Activated naive CD4-positive, alpha-beta T cell treated with anti-CD3 and anti-CD28 coated beads for 36 hours (primary cell): ENCODE data around the gene RBM17. TPM values are rescaled to one million over a fixed set of nuclear protein-coding genes. Genes with fewer than 3 reads are reported as not detected.

ENCODE experiments used
- CTCF ChIA-PET: fragments of 350-600 bp; sonication (Branson Sonifier 250); formaldehyde crosslinking; loops from one replicate; lab custom pipeline; 2021; ENCODE audit warnings: antibody characterized with exemption; lab: Charles Lee
- DNase-seq: peaks from one replicate; pipeline ENCODE4 v3.0.0-alpha.2; 2020
- H3K27ac Mint-ChIP-seq: one replicate; pipeline ENCODE4 v1.8.0; 2021; ENCODE audit warnings: mild to moderate bottlenecking, mixed read lengths
- H3K27me3 Mint-ChIP-seq: one replicate; pipeline ENCODE4 v1.8.0; 2021; ENCODE audit warnings: low read depth, mixed read lengths
- H3K36me3 Mint-ChIP-seq: one replicate; pipeline ENCODE4 v1.8.0; 2021; ENCODE audit warnings: low read depth, mixed read lengths
- H3K4me1 Mint-ChIP-seq: one replicate; pipeline ENCODE4 v1.8.0; 2021; ENCODE audit warnings: low read depth, mixed read lengths
- H3K4me3 Mint-ChIP-seq: one replicate; pipeline ENCODE4 v1.8.0; 2021; ENCODE audit warnings: mild to moderate bottlenecking, moderate library complexity, mixed read lengths
- H3K9me3 Mint-ChIP-seq: one replicate; pipeline ENCODE4 v1.8.0; 2021; ENCODE audit warnings: mixed read lengths
- intact Hi-C: fragments of 100-400 bp; cut with micrococcal nuclease; formaldehyde crosslinking; loops from one replicate; pipeline ENCODE4 v1.15.1; 2023
- total RNA-seq, 2 experiments: library from RNA; stranded (reverse); gene quantifications; one replicate each; pipeline ENCODE4 v1.2.3, GENCODE V29; 2021

The RBM17 gene
- total RNA-seq, 2 experiments from 2014 or later: 157 to 162 TPM

DNA sequence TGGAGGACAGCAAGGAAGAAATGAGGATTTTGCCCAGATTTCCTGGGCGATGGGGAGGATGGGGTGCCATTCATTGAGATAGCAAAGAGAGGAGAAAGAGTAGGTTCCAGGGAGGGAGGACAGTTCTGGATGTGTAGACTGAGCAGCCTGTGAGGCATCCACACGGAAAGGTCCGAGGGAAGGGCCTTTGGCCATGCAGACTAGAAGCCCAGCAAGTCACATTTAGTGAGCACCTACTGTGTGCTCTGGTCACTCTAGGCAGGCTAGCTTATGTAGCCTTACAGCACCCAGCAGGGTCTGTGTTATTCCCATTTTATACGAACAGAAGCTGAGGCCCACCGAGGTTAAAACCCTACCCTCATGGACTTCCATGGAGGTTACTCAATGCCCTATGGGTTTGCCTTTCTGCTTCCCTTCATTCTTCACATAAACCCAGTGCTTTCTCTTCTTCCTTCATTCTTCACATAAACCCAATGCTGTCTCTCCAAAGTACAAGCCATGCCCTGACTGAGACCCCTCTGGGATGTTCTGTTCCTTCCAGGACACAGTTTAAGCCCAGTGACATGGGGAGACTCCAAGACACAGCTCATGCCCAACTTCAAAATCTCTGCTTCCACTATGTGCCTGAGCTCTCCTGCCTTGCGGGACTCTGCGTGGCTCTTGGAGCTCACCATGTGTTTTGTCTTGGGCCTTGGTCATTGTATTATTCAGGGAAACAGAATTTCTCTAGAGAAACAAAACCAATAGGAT lies 40.4 kb upstream of the RBM17 start:
- H3K4me1 Mint-ChIP-seq: peaks cover 90% of the 10 kb centered on the region
- intact Hi-C loops: no loop called here
- no peaks in the 10 kb centered on the region for H3K9me3 Mint-ChIP-seq
- CTCF ChIA-PET: interaction anchor here (0.5 to 5.5 kb wide), 6 partner anchors 10 to 353 kb away, joined by 3 to 77 read pairs (median 3); no protein-coding TSS in a partner anchor
- H3K4me3 Mint-ChIP-seq: peak overlapping the region; percentile 41
- H3K27me3 Mint-ChIP-seq: no peaks in the 10 kb centered on the region
- peaks cover 86% of the 10 kb centered on the region for H3K36me3 Mint-ChIP-seq
- peak; percentile 3 for DNase-seq
- H3K27ac Mint-ChIP-seq: peak overlapping the region; percentile 98

DNA sequence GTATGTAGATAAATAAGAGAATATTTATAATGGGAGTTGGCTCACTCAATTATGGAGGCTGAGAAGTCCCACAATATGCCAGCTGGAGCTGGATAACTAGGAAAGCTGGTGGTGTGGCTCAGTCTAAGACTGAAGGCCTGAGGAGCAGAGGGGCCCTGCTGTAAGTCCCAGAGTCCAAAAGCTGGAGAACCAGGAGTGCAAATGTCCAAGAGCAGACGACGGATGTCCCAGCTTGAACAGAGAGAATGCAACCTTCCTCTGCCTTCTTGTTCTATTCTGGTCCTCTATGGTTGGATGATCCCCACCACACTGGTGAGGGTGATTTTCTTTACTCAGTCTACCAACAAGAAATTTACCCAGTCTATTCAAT lies 39.8 kb upstream of the RBM17 start:
- no peaks in the 10 kb centered on the region for H3K27me3 Mint-ChIP-seq
- CTCF ChIA-PET: interaction anchor here (0.5 to 5.5 kb wide), 8 partner anchors 9 to 352 kb away, joined by 3 to 77 read pairs (median 3); no protein-coding TSS in a partner anchor
- peak overlapping the region; percentile 80 for H3K4me3 Mint-ChIP-seq
- intact Hi-C loops: no loop called here
- H3K36me3 Mint-ChIP-seq: peaks cover 86% of the 10 kb centered on the region
- H3K9me3 Mint-ChIP-seq: no peaks in the 10 kb centered on the region
- H3K4me1 Mint-ChIP-seq: peaks cover 90% of the 10 kb centered on the region
- H3K27ac Mint-ChIP-seq: peak overlapping the region; percentile 98
- DNase-seq: peak; percentile 3

DNA sequence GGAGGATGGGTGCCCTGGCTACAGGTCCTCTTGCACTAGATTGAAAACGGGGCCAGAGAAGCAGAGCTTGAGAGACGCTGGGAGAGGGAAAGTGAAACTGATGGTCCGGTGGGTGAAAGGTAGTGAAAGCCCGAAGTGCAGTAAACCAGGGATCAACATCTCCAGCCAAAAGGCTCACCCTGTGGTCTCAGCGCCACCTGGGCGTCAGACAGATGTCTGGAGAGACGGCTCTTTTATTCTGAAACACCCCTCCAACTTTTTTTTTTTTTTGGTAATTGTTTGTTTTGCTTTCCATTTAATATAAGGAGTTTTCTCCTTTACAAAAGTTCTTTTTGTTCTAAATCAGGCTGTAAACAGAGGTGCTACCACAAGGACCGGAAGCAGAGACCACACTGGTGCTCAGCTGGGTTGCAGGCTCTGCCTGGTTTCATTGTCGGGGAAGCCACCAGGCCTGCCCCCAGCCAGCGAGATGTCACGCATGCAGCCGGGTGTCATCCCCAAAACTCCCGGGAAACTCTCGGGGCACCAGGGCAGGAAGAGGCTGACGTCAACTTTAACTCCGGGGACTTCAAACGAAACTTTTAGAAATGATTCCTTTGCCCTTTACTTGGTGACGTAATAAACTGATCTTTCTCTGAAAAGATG lies 37.9 kb upstream of the RBM17 start:
- Mint-ChIP-seq H3K4me1 (peaks cover 85% of the 10 kb centered on the region), H3K9me3 (no peaks in the 10 kb centered on the region), H3K4me3 (peak overlapping the region; percentile 80), H3K27ac (peak overlapping the region; percentile 98), H3K27me3 (no peaks in the 10 kb centered on the region), H3K36me3 (peaks cover 81% of the 10 kb centered on the region)
- CTCF ChIA-PET: interaction anchor here (0.7 to 5.5 kb wide), 16 partner anchors 9 to 509 kb away, joined by 3 to 77 read pairs (median 4); partner anchors contain the start of gene IL2RA
- intact Hi-C loops: loop anchor here (1.0 to 10.0 kb wide), 14 partner anchors 7 to 1214 kb away; partner anchors contain the start of genes GDI2 and PFKFB3
- peak; percentile 99 for DNase-seq

DNA sequence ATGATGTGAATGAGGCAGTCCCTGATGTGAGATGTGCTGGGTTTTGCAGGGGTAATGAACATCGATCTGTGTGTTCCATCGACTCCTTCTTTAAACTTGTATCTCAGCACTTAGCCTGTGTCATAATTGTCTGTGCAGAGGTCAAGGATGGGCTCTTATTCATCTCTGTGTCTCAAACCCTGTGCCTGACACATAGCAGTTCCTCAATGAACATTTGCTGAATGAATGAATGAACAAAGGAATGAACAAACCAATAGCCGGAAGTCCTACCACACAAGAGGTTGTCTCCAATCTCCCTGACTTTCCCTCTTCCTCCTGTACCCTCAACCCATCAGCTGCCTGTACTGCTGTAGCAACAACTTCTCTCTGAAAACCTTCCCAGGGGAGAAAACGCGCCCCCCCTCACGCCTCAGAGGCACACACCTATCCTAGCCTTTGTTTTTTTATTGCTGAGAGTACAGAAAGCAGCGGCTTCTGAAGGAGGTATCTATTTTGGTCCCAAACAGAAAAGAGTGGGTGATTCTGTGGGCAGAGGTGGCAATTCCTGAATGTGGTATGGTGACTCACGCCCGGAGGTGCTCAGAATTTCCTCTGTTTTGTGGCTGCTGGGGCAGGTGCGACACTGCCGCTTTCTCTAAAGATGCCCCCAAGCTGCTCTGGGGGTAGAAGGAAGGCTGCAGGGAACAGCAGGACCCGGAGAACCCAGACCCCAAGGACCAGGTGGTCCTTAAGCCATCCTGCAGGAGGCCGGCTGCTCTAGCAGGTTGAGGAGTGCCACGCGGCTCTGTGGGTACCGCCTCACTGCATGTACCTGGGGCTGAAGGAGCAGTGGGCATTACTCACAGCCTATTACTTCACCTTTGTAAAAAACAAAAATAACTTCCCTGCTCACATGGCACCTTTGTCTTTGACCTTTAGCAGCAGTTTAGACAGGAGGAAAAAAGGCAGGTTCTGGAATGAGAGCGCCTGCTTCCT lies 36.3 kb upstream of the RBM17 start:
- H3K27me3 Mint-ChIP-seq: no peaks in the 10 kb centered on the region
- CTCF ChIA-PET: interaction anchor here (0.7 to 5.5 kb wide), 9 partner anchors 14 to 164 kb away, joined by 3 to 77 read pairs (median 6); no protein-coding TSS in a partner anchor
- no peaks in the 10 kb centered on the region for H3K9me3 Mint-ChIP-seq
- peak overlapping the region; percentile 80 for H3K4me3 Mint-ChIP-seq
- peak overlapping the region; percentile 98 for H3K27ac Mint-ChIP-seq
- H3K4me1 Mint-ChIP-seq: peaks cover 86% of the 10 kb centered on the region
- H3K36me3 Mint-ChIP-seq: peaks cover 82% of the 10 kb centered on the region
- intact Hi-C loops: loop anchor here (1.0 to 10.0 kb wide), 13 partner anchors 10 to 1212 kb away; partner anchors contain the start of genes IL2RA and PFKFB3
- DNase-seq: peak; percentile 92

DNA sequence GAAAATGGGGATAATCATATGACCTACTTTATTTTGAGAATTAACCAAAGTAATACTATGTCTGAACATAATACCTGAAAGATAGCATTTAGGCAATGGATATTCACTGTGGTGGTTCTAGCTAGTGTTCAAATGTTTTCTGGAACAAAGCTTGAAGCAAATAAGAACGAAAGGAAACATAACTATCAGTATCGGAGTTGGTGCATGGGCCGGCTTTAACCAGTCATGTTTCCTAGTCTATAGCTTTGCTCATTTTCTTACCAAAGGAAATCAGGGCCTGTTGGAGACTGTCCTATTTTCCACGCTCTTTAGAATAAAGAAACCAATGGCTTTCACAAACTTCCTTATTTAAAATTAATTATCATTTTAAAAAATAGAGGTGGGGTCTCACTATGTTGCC lies 35.5 kb upstream of the RBM17 start:
- Mint-ChIP-seq H3K4me3 (peak overlapping the region; percentile 80), H3K9me3 (no peaks in the 10 kb centered on the region), H3K27ac (peak overlapping the region; percentile 98), H3K4me1 (peaks cover 88% of the 10 kb centered on the region), H3K27me3 (no peaks in the 10 kb centered on the region), H3K36me3 (peaks cover 84% of the 10 kb centered on the region)
- CTCF ChIA-PET: interaction anchor here (0.7 to 2.2 kb wide), 6 partner anchors 13 to 165 kb away, joined by 3 to 24 read pairs (median 4); no protein-coding TSS in a partner anchor
- no peak for DNase-seq
- intact Hi-C loops: loop anchor here (1.0 to 10.0 kb wide), 8 partner anchors 149 to 1211 kb away; partner anchors contain the start of gene PFKFB3

DNA sequence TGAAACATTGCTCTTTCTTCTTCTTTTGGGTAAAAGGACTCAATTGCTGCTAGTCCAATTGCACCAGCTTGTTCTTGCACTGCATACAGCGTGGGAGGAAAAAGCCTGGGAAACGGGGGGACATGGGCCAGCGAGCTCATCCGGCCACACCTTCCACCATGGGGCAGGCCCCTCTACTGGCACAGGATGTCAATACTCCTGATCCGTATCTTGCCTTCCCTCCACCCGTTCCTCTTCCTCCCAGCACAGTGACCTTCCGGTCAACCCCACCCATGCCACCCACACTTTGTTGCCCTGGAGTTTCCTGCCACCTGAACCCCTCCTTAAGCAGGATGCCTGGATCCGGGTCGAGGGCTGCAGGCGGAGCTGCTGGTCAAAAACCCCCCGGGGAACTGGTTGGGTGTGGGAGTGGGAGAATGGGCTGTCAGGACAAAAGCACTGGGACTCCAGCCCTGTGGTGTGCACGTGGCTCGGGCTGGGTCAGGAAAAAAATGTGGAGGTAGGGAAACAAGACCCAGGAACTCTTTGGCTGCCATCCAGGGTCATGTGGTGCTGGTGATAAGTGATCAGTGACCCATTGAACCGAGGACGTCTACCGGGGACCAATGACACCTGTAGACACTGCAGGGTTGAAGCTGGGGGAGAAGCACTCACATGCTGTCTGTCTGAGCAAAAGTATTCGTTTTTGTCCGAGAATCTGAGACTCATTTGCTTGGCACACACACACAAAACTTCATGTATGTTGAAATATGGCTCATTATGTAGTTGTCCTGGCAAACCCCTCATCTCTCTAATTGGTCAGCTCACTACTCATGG lies 34.8 kb upstream of the RBM17 start:
- H3K4me1 Mint-ChIP-seq: peaks cover 86% of the 10 kb centered on the region
- peak; percentile 44 for DNase-seq
- intact Hi-C loops: loop anchor here (1.0 to 10.0 kb wide), 8 partner anchors 148 to 1211 kb away; partner anchors contain the start of gene PFKFB3
- H3K36me3 Mint-ChIP-seq: peaks cover 84% of the 10 kb centered on the region
- H3K27me3 Mint-ChIP-seq: no peaks in the 10 kb centered on the region
- peak overlapping the region; percentile 96 for H3K27ac Mint-ChIP-seq
- no peaks in the 10 kb centered on the region for H3K9me3 Mint-ChIP-seq
- H3K4me3 Mint-ChIP-seq: peak overlapping the region; percentile 79
- CTCF ChIA-PET: interaction anchor here (0.7 to 2.2 kb wide), 5 partner anchors 12 to 33 kb away, joined by 3 to 24 read pairs (median 4); no protein-coding TSS in a partner anchor

DNA sequence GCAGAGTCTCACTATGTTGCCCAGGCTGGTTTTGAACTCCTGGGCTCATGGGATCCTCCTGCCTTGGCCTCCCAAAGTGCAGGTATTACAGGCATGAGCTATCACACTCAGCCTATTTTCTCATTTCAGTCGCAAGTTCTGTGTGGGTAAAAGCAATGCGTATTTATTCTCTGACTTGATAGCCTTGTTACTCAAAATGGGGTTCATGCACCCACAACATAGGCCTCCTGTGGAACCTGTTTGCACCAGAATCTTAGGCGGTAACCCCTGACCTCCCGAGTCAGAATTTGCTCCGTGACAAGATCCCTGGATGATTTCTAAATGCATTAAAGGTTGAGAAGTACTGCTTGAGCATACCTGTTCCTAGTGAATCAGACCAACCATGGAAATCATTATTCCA lies 34.0 kb upstream of the RBM17 start:
- Mint-ChIP-seq H3K4me3 (peak overlapping the region; percentile 79), H3K27ac (peak overlapping the region; percentile 96), H3K4me1 (peaks cover 79% of the 10 kb centered on the region), H3K36me3 (peaks cover 84% of the 10 kb centered on the region), H3K27me3 (no peaks in the 10 kb centered on the region), H3K9me3 (no peaks in the 10 kb centered on the region)
- CTCF ChIA-PET: interaction anchor here (2.1 to 2.2 kb wide), 2 partner anchors 29 to 32 kb away, joined by 10 to 24 read pairs; no protein-coding TSS in a partner anchor
- intact Hi-C loops: loop anchor here (5.0 to 10.0 kb wide), 6 partner anchors 147 to 1210 kb away; partner anchors contain the start of gene PFKFB3
- DNase-seq: peak; percentile 38

DNA sequence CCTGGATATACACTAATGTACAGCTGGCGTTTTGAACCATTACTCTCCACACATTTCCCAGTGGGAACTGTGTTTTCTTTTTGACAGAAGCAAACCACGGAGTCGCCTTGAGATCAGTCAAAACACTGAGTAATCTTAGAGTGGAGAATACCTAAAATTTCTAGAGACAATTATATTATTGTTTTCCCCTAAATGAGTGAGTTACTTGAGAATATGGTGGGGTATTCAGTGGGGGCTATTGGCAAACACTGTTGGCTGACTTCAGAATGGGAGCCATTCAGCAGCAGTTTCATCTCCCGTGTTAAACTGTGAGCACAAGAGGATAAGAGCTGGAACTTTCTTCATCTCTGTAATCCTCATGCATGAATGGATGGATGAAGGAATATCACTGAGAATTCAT lies 32.9 kb upstream of the RBM17 start:
- CTCF ChIA-PET: interaction anchor here (0.7 to 3.4 kb wide), 5 partner anchors 31 to 351 kb away, joined by 3 to 19 read pairs (median 3); no protein-coding TSS in a partner anchor
- DNase-seq: peak; percentile 7
- H3K4me1 Mint-ChIP-seq: peaks cover 69% of the 10 kb centered on the region
- intact Hi-C loops: loop anchor here (10.0 kb wide), 3 partner anchors 611 to 1209 kb away; no protein-coding TSS in a partner anchor
- no peaks in the 10 kb centered on the region for H3K27me3 Mint-ChIP-seq
- H3K9me3 Mint-ChIP-seq: no peaks in the 10 kb centered on the region
- H3K4me3 Mint-ChIP-seq: peak overlapping the region; percentile 86
- peaks cover 84% of the 10 kb centered on the region for H3K36me3 Mint-ChIP-seq
- H3K27ac Mint-ChIP-seq: peak overlapping the region; percentile 94

DNA sequence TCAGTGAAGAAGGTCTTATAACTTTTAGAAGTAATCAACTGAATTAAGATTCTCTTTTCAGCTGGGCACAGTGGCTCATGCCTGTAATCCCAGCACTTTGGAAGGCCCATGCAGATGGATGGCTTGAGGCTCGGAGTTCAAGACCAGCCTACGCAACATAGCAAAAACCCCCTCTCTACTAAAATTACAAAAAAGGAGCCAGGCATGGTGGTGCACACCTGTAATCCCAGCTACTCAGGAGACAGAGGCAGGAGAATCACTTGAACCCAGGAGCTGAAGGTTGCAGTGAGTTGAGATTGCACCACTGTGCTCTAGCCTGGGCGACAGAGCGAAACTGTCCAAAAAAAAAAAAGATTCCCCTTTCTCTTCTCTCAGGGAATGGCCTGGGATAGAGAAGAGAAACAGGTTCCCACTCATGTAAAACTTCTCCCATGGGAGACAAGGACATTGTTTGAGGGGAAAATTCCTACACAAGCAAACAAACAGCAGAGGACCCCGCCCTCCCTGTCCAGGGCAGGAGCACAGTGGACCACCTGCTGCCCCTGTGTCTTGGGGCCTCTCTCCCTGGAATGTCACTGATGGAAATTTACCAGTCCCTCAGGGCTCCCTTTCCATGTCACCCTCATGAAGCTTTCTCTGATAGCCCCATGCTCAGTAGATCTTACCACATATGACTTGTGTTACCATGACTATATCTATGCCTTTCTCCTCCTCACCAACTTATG lies 32.3 kb upstream of the RBM17 start:
- Mint-ChIP-seq H3K9me3 (no peaks in the 10 kb centered on the region), H3K27me3 (no peaks in the 10 kb centered on the region), H3K36me3 (peaks cover 89% of the 10 kb centered on the region), H3K4me1 (peaks cover 66% of the 10 kb centered on the region), H3K4me3 (peak overlapping the region; percentile 86), H3K27ac (peak overlapping the region; percentile 94)
- CTCF ChIA-PET: interaction anchor here (0.8 to 3.4 kb wide), 7 partner anchors 7 to 350 kb away, joined by 3 to 19 read pairs (median 8); no protein-coding TSS in a partner anchor
- DNase-seq: peak; percentile 3
- intact Hi-C loops: loop anchor here (10.0 kb wide), 3 partner anchors 612 to 1208 kb away; no protein-coding TSS in a partner anchor
